WTC11 (cell line): ENCODE data around the gene SSH3.

Source experiments
- GABPB1 ChIP-seq: sonication (generic); formaldehyde crosslinking; IDR thresholded peaks from 2 replicates; pipeline ENCODE4 v1.8.1; 2023; ENCODE audit warnings: mild to moderate bottlenecking, missing genetic modification reagents
- JAZF1 ChIP-seq: fragments of 250-450 bp; sonication (Bioruptor Pico); IDR thresholded peaks from 2 replicates; pipeline ENCODE4 v1.9.0; 2021; ENCODE audit warnings: moderate library complexity, mild to moderate bottlenecking, inconsistent platforms
- JUN ChIP-seq: sonication (generic); formaldehyde crosslinking; IDR thresholded peaks from 2 replicates; pipeline ENCODE4 v1.8.0; 2023; ENCODE audit warnings: mild to moderate bottlenecking, missing genetic modification reagents
- MYBL2 ChIP-seq: sonication (generic); formaldehyde crosslinking; IDR thresholded peaks from 2 replicates; pipeline ENCODE4 v1.8.1; 2023; ENCODE audit warnings: mild to moderate bottlenecking, moderate library complexity, missing genetic modification reagents
- NFYB ChIP-seq: sonication (generic); formaldehyde crosslinking; conservative IDR thresholded peaks from 2 replicates; pipeline ENCODE4 v1.8.0; 2022; ENCODE audit warnings: low read depth, missing genetic modification reagents
- OVOL2 ChIP-seq: fragments of 250-450 bp; sonication (Bioruptor Pico); IDR thresholded peaks from 2 replicates; pipeline ENCODE4 v1.9.0; 2021; ENCODE audit warnings: mild to moderate bottlenecking, borderline replicate concordance
- TCF7 ChIP-seq: sonication (generic); formaldehyde crosslinking; IDR thresholded peaks from 2 replicates; pipeline ENCODE4 v1.8.0; 2022; ENCODE audit warnings: mild to moderate bottlenecking, low read depth, missing genetic modification reagents, moderate library complexity
- TF ChIP-seq, protein P1 (sequence below): fragments of 200-600 bp; IDR thresholded peaks from 2 replicates; pipeline ENCODE4 v1.8.0; 2022; ENCODE audit warnings: antibody characterized with exemption
- TF ChIP-seq, protein P2 (sequence below): sonication (generic); formaldehyde crosslinking; IDR thresholded peaks from 2 replicates; pipeline ENCODE4 v1.8.1; 2023; ENCODE audit warnings: mild to moderate bottlenecking, missing genetic modification reagents, moderate library complexity
- TF ChIP-seq, protein P3 (sequence below): sonication (generic); formaldehyde crosslinking; IDR thresholded peaks from 2 replicates; pipeline ENCODE4 v1.8.0; 2022; ENCODE audit warnings: mild to moderate bottlenecking, missing genetic modification reagents

DNA sequence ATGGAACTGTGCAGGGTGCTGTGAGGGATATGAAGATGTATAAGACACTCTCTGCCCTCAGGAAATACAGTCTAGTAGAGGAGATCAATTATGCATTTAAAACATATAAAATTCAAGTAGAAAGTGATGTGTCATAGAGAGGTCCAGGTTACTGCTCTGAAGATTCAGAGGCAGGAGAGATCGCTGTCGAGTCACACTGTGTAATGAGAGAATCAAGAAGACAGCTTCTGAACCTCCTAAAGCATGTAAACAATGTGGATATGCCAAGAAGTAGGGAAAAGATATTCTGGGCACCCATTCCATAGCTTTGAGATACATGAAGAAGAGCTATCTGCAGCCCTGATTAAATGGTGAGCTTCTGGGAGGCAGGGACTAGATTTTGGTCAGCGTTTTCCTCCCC, 16.7 kb downstream of the SSH3 start:
- TF ChIP-seq, protein P1, sequence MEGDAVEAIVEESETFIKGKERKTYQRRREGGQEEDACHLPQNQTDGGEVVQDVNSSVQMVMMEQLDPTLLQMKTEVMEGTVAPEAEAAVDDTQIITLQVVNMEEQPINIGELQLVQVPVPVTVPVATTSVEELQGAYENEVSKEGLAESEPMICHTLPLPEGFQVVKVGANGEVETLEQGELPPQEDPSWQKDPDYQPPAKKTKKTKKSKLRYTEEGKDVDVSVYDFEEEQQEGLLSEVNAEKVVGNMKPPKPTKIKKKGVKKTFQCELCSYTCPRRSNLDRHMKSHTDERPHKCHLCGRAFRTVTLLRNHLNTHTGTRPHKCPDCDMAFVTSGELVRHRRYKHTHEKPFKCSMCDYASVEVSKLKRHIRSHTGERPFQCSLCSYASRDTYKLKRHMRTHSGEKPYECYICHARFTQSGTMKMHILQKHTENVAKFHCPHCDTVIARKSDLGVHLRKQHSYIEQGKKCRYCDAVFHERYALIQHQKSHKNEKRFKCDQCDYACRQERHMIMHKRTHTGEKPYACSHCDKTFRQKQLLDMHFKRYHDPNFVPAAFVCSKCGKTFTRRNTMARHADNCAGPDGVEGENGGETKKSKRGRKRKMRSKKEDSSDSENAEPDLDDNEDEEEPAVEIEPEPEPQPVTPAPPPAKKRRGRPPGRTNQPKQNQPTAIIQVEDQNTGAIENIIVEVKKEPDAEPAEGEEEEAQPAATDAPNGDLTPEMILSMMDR, result no peak
- TF ChIP-seq TCF7 (CRISPR knock-in tag) (no peak), GABPB1 (CRISPR knock-in tag) (no peak), OVOL2 (CRISPR knock-in tag) (no peak), MYBL2 (no peak), JAZF1 (CRISPR knock-in tag) (no peak), NFYB (CRISPR knock-in tag) (no peak), JUN (CRISPR knock-in tag) (no peak)
- TF ChIP-seq, protein P2, sequence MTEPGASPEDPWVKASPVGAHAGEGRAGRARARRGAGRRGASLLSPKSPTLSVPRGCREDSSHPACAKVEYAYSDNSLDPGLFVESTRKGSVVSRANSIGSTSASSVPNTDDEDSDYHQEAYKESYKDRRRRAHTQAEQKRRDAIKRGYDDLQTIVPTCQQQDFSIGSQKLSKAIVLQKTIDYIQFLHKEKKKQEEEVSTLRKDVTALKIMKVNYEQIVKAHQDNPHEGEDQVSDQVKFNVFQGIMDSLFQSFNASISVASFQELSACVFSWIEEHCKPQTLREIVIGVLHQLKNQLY (CRISPR knock-in tag), result no peak
- TF ChIP-seq, protein P3, sequence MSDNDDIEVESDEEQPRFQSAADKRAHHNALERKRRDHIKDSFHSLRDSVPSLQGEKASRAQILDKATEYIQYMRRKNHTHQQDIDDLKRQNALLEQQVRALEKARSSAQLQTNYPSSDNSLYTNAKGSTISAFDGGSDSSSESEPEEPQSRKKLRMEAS (CRISPR knock-in tag), result no peak
